OCI-LY1 (cell line): Measurements from ENCODE around the gene EMC10.

Source experiments
- H2AFZ ChIP-seq: fragments of 200-600 bp; sonication (generic), shearing (Covaris generic); 2 replicates; pipeline ENCODE4 v1.6.0; 2014; ENCODE audit warnings: antibody characterized with exemption, mild to moderate bottlenecking, low read length
- H3F3A ChIP-seq: fragments of 200-600 bp; sonication (generic), shearing (Covaris generic); 2 replicates; pipeline ENCODE4 v1.6.0; 2014; ENCODE audit warnings: mild to moderate bottlenecking, antibody characterized with exemption, low read length, moderate library complexity; ENCODE audit not compliant: insufficient read depth
- H3K27ac ChIP-seq: fragments of 200-600 bp; sonication (generic); 2 replicates; pipeline ENCODE4 v1.5.1; 2014; ENCODE audit warnings: low read length, mixed run types, mild to moderate bottlenecking, low read depth; ENCODE audit not compliant: poor library complexity, severe bottlenecking
- H3K27me3 ChIP-seq: fragments of 200-600 bp; sonication (generic); 2 replicates; pipeline ENCODE4 v1.6.0; 2014; ENCODE audit warnings: antibody characterized with exemption, mild to moderate bottlenecking, low read length, moderate library complexity; ENCODE audit not compliant: insufficient read depth
- H3K36me3 ChIP-seq: fragments of 200-600 bp; sonication (generic); 2 replicates; pipeline ENCODE4 v1.6.1; 2014; ENCODE audit warnings: mild to moderate bottlenecking, antibody characterized with exemption, low read length, moderate library complexity, mixed read lengths; ENCODE audit not compliant: insufficient read depth
- H3K4me1 ChIP-seq: fragments of 200-600 bp; sonication (generic); 2 replicates; pipeline ENCODE4 v1.5.1; 2014; ENCODE audit warnings: mild to moderate bottlenecking, low read length, moderate library complexity; ENCODE audit not compliant: insufficient read depth, severe bottlenecking
- H3K4me2 ChIP-seq: fragments of 200-600 bp; sonication (generic), shearing (Covaris generic); 2 replicates; pipeline ENCODE4 v1.6.1; 2014; ENCODE audit warnings: low read length
- H3K4me3 ChIP-seq: fragments of 200-600 bp; sonication (generic); 2 replicates; pipeline ENCODE4 v1.5.1; 2014; ENCODE audit warnings: low read length, low read depth, mild to moderate bottlenecking, mixed read lengths; ENCODE audit not compliant: poor library complexity, severe bottlenecking
- H3K79me2 ChIP-seq: fragments of 200-600 bp; shearing (Covaris generic); 2 replicates; pipeline ENCODE4 v1.6.1; 2016; ENCODE audit warnings: mixed run types, low read length, mixed read lengths; ENCODE audit not compliant: insufficient read depth
- H3K9ac ChIP-seq: fragments of 200-600 bp; sonication (generic), shearing (Covaris generic); 2 replicates; pipeline ENCODE4 v1.6.1; 2014; ENCODE audit warnings: mild to moderate bottlenecking, low read length, mixed read lengths
- H3K9me2 ChIP-seq: fragments of 200-600 bp; sonication (generic), shearing (Covaris generic); 2 replicates; pipeline ENCODE4 v1.6.1; 2014; ENCODE audit warnings: low read depth, mild to moderate bottlenecking, low read length, mixed read lengths
- H3K9me3 ChIP-seq: fragments of 200-600 bp; shearing (Covaris generic); 2 replicates; pipeline ENCODE4 v1.6.1; 2014; ENCODE audit warnings: low read length, mixed read lengths
- H4K20me1 ChIP-seq: fragments of 200-600 bp; sonication (generic), shearing (Covaris generic); 2 replicates; pipeline ENCODE4 v1.6.0; 2016; ENCODE audit warnings: mild to moderate bottlenecking, low read length; ENCODE audit not compliant: insufficient read depth
- EZH2 ChIP-seq: fragments of 200-600 bp; sonication (generic), shearing (Covaris generic); IDR thresholded peaks from 2 replicates; pipeline ENCODE4 v1.8.0; 2017; ENCODE audit warnings: borderline replicate concordance, mixed run types, mild to moderate bottlenecking, antibody characterized with exemption, low read length, moderate library complexity, mixed read lengths
- TF ChIP-seq, protein P1 (sequence below): fragments of 200-600 bp; sonication (generic), shearing (Covaris generic); IDR thresholded peaks from 2 replicates; pipeline ENCODE4 v1.5.1; 2017; ENCODE audit warnings: mild to moderate bottlenecking, antibody characterized with exemption, low read length, moderate library complexity, mixed read lengths

The EMC10 gene

DNA sequence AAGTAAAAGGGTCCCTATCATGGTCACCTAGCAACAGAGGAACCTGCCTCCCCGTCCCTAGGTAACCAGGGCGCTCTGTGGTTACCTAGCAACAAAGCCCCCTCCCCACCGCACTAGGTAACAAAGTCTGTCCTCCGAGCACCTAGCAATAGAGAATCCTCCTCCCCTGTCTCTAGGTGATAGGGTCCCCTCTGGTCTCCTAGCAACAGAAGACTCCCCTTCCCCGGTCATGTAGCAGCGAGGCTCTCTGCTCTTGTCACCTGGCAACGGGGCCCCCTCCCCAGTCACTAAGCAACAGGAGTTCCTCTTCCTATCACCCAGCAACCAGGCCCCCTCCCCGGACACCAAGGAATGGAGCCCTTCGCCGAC, 34.4 kb downstream of the EMC10 start:
- TF ChIP-seq, protein P1, sequence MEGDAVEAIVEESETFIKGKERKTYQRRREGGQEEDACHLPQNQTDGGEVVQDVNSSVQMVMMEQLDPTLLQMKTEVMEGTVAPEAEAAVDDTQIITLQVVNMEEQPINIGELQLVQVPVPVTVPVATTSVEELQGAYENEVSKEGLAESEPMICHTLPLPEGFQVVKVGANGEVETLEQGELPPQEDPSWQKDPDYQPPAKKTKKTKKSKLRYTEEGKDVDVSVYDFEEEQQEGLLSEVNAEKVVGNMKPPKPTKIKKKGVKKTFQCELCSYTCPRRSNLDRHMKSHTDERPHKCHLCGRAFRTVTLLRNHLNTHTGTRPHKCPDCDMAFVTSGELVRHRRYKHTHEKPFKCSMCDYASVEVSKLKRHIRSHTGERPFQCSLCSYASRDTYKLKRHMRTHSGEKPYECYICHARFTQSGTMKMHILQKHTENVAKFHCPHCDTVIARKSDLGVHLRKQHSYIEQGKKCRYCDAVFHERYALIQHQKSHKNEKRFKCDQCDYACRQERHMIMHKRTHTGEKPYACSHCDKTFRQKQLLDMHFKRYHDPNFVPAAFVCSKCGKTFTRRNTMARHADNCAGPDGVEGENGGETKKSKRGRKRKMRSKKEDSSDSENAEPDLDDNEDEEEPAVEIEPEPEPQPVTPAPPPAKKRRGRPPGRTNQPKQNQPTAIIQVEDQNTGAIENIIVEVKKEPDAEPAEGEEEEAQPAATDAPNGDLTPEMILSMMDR: no peak
- TF ChIP-seq EZH2: no peak
- Histone ChIP-seq H3F3A (no peaks in the 10 kb centered on the region), H3K4me1 (peaks cover 14% of the 10 kb centered on the region), H3K4me2 (peak overlapping the region; percentile 80), H4K20me1 (no peaks in the 10 kb centered on the region), H3K36me3 (no peaks in the 10 kb centered on the region), H3K9me2 (no peaks in the 10 kb centered on the region), H2AFZ (no peak overlapping the region), H3K79me2 (no peaks in the 10 kb centered on the region), H3K4me3 (peak overlapping the region; percentile 67), H3K9ac (peak overlapping the region; percentile 45; the same call in 1 of the 2 replicates), H3K27ac (no peak overlapping the region), H3K27me3 (no peaks in the 10 kb centered on the region), H3K9me3 (no peaks in the 10 kb centered on the region)

DNA sequence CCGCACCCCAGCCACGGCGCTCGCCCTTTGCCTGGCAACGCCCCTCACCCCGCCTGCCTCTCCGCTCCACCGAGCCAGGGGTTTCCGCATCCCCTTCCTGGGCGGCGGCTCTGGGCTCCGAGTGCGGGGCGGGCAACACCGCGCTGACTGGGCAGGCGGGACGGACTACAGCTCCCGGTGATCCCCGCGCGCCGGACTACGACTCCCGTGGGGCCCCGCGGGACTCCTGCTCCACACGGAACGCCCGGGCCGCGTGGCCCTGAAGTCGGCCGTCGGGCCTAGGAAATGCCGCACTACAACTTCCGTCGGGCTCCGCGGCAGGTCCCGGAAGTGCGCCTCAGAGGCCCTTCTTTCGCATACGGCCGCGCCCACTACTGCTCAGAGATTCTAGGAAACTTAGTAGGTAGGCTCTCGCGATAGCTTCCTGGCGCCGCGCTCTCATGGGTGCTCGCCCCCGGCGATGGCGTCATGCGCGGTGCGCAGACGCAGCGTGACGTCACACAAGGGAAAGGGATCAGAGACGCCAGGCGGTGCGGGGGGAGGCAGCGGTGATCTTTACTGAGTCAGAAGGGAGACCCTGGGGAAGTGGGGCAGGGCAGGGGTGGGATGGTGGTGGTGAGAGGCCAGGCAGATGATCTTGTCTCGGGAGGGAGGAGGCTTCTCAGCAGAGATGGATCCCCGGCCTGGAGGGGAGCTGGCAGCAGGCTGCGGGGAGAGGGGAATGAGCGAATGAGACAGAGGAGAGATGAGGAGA, 34.9 kb downstream of the EMC10 start, which contains the start of gene JOSD2:
JOSD2 (minus strand) TSS at position 123 of the 754 bp plus-strand sequence. CDS start 760 bp downstream, outside the sequence.
- H3F3A ChIP-seq: no peaks in the 10 kb centered on the region
- H3K36me3 ChIP-seq: no peaks in the 10 kb centered on the region
- no peaks in the 10 kb centered on the region for H3K79me2 ChIP-seq
- no peaks in the 10 kb centered on the region for H3K9me2 ChIP-seq
- peak within 1 kb of the TSS; percentile 34; the same call in 1 of the 2 replicates for H2AFZ ChIP-seq
- peak within 1 kb of the TSS; percentile 67 for H3K4me3 ChIP-seq
- H3K9me3 ChIP-seq: no peaks in the 10 kb centered on the region
- H3K4me2 ChIP-seq: peak within 1 kb of the TSS; percentile 80
- H4K20me1 ChIP-seq: no peaks in the 10 kb centered on the region
- TF ChIP-seq EZH2: no peak
- TF ChIP-seq, protein P1: no peak
- H3K9ac ChIP-seq: peak within 1 kb of the TSS; percentile 76
- H3K27me3 ChIP-seq: no peaks in the 10 kb centered on the region
- H3K27ac ChIP-seq: no peak within 1 kb of the TSS
- peaks cover 14% of the 10 kb centered on the region for H3K4me1 ChIP-seq

DNA sequence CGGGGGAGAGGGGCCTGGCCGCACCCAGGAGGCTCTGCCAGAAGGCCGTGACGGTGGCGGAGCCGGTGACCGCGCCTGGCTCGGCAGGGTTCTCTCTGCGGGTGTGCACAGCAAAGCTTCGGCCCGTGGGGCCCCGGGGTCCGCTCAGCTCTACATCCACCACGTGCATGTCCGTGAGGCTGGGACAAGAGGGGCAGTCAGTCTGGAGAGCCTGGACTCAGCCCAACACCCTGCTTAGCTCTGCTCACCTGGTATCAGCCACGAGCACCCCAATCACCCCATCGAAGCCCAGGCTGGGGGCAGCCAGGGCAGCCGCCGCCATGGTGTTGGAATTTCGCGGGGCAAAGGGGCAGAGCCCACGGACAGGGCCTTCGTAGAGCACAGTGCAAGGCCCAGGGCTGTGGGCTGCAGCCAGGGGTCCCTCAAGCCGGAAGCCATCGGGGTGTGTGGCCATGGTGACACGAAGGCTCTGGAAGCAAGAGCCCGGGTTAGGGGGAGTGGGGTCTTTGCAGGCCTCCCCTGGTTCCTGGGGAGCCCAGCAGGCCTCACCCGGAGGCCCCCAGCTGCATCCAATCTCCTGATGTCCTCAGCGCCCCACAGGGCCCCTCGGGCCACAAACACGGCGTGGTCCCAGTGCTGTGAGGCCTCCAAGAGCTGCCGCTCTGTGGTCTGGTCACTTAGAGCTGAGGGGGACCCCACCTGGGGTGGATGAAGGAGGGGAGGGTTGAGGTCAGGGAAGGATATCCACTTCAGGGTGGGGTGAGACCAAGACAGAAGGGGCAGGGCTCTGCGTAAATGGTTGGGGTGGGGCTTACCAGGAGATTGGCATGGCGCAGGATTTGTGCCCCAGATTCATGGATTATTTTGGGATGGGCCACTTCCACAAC, 36.0 kb downstream of the EMC10 start:
- Histone ChIP-seq H3K36me3 (no peaks in the 10 kb centered on the region), H3K4me1 (peaks cover 14% of the 10 kb centered on the region), H3F3A (no peaks in the 10 kb centered on the region), H3K79me2 (no peaks in the 10 kb centered on the region), H4K20me1 (no peaks in the 10 kb centered on the region), H3K9me3 (no peaks in the 10 kb centered on the region), H3K27ac (no peak overlapping the region), H3K9me2 (no peaks in the 10 kb centered on the region), H3K9ac (peak overlapping the region; percentile 76; the same call in 1 of the 2 replicates), H3K4me2 (peak overlapping the region; percentile 80), H3K27me3 (no peaks in the 10 kb centered on the region), H3K4me3 (peak overlapping the region; percentile 67), H2AFZ (no peak overlapping the region)
- TF ChIP-seq, protein P1: no peak
- TF ChIP-seq EZH2: no peak
